AG09309 (cell line): ENCODE measurements around the gene CRY1.
"Not testable (repeated sequence)": the region's sequence is repeated elsewhere in the genome, so short reads cannot be mapped to it uniquely, and the experiment has no call there.

Source experiments
- DNase-seq: peaks from one replicate; pipeline ENCODE4 v3.0.0-alpha.2; 2010; ENCODE audit warnings: low read depth
- H3K4me3 ChIP-seq: 2 replicates; pipeline ENCODE4 v1.5.1; 2011; ENCODE audit warnings: mild to moderate bottlenecking, low read depth, low read length, moderate library complexity; ENCODE audit not compliant: control insufficient read depth
- CTCF ChIP-seq: IDR thresholded peaks from 2 replicates; pipeline ENCODE4 v1.5.1; 2011; ENCODE audit warnings: mild to moderate bottlenecking, low read depth, low read length, inconsistent platforms; ENCODE audit not compliant: insufficient read depth, control insufficient read depth; ENCODE audit errors: missing control alignments

CRY1 gene

GRCh38 chr12:107007411-107007810 lies 85.9 kb downstream of the CRY1 start:
- no peak for DNase-seq
- no peak for TF ChIP-seq CTCF
- no peak overlapping the region for H3K4me3 ChIP-seq

GRCh38 chr12:107002665-107003064 lies 90.7 kb downstream of the CRY1 start:
- DNase-seq, H3K4me3 ChIP-seq: not testable (repeated sequence)

- no peak for TF ChIP-seq CTCF
- no peak overlapping the region for H3K4me3 ChIP-seq
- DNase-seq = no peak
Measured at GRCh38 chr12:106999446-106999845, 93.9 kb downstream of the CRY1 start.

GRCh38 chr12:106997916-106998315 lies 95.4 kb downstream of the CRY1 start:
- no peak for TF ChIP-seq CTCF
- H3K4me3 ChIP-seq = no peak overlapping the region
- DNase-seq = no peak

- not testable (repeated sequence) for DNase-seq, H3K4me3 ChIP-seq
Measured at GRCh38 chr12:106996102-106996501, 97.2 kb downstream of the CRY1 start.

GRCh38 chr12:106994579-106995220 lies 98.6 kb downstream of the CRY1 start:
- TF ChIP-seq CTCF = no peak
- peak; percentile 48 for DNase-seq
- H3K4me3 ChIP-seq = no peak overlapping the region

- H3K4me3 ChIP-seq = no peak overlapping the region
- no peak for TF ChIP-seq CTCF
- no peak for DNase-seq
Measured at GRCh38 chr12:106987846-106988245, 105.5 kb downstream of the CRY1 start.

- H3K4me3 ChIP-seq = peak within 1 kb of the TSS; percentile 78
- TF ChIP-seq CTCF = no peak
- peak; percentile 66 for DNase-seq
Measured at GRCh38 chr12:106986625-106987389, 106.5 kb downstream of the CRY1 start, which contains the start of gene MTERF2. Gene MTERF2 (minus strand): TSS chr12:106987146. CDS start chr12:106978714, 8,432 bp downstream.
